MCF 10A (cell line): ENCODE data around the gene PFKM. TPM values are rescaled to one million over a fixed set of nuclear protein-coding genes. Genes with fewer than 3 reads are reported as not detected.

ENCODE experiments used
- BruUV-seq: library from RNA; stranded (reverse); fragments of 400-500 nt; replicated peaks from 2 replicates; lab custom pipeline; 2021; lab: Mats Ljungman, UMichigan
- CTCF ChIA-PET: fragments of 300-600 bp; sonication (Branson Sonifier 250); formaldehyde crosslinking; extraction: SDS; loops from one replicate; lab custom pipeline; 2021; ENCODE audit warnings: antibody characterized with exemption, inconsistent platforms; lab: Yijun Ruan, JAX
- POLR2A ChIA-PET: fragments of 300-600, 350-650 bp; sonication (Branson Sonifier 250); formaldehyde crosslinking; extraction: SDS; loops from one replicate; lab custom pipeline; 2020; ENCODE audit warnings: antibody characterized with exemption, inconsistent platforms; lab: Yijun Ruan, JAX
- DNase-seq: peaks from one replicate; pipeline ENCODE4 v3.0.0-alpha.2; 2018; ENCODE audit not compliant: unreplicated experiment
- H3K27ac Mint-ChIP-seq: one replicate; pipeline ENCODE4 v1.8.0; 2022; ENCODE audit warnings: mild to moderate bottlenecking, low read depth, mixed read lengths; ENCODE audit not compliant: unreplicated experiment
- H3K27me3 Mint-ChIP-seq: one replicate; pipeline ENCODE4 v1.8.0; 2022; ENCODE audit warnings: mixed read lengths; ENCODE audit not compliant: insufficient read depth, unreplicated experiment
- H3K36me3 Mint-ChIP-seq: one replicate; pipeline ENCODE4 v1.8.0; 2022; ENCODE audit warnings: mild to moderate bottlenecking, moderate library complexity, mixed read lengths; ENCODE audit not compliant: insufficient read depth, unreplicated experiment
- H3K4me1 Mint-ChIP-seq: one replicate; pipeline ENCODE4 v1.8.0; 2022; ENCODE audit warnings: mixed read lengths; ENCODE audit not compliant: insufficient read depth, unreplicated experiment
- H3K4me3 Mint-ChIP-seq: one replicate; pipeline ENCODE4 v1.8.0; 2022; ENCODE audit warnings: mild to moderate bottlenecking, moderate library complexity, mixed read lengths; ENCODE audit not compliant: unreplicated experiment
- H3K9me3 Mint-ChIP-seq: one replicate; pipeline ENCODE4 v1.8.0; 2022; ENCODE audit warnings: mixed read lengths; ENCODE audit not compliant: unreplicated experiment
- CTCF ChIP-seq: fragments of 200-600 bp; IDR thresholded peaks from one replicate; pipeline ENCODE4 v1.8.0; 2022; ENCODE audit warnings: antibody characterized with exemption, mild to moderate bottlenecking; ENCODE audit not compliant: unreplicated experiment
- intact Hi-C: fragments of 100-400 bp; cut with micrococcal nuclease; formaldehyde crosslinking; loops from 2 replicates; pipeline ENCODE4 v1.14.1; 2022
- microRNA-seq: library from miRNA; unstranded; fragments of <30 nt; microRNA quantifications from one replicate; pipeline ENCODE4 v1.2.0, GENCODE V29; 2022
- total RNA-seq: library from RNA; stranded (reverse); gene quantifications from 2 replicates; pipeline ENCODE4 v1.2.3, GENCODE V29; 2022

PFKM gene
- total RNA-seq, 1 experiment from 2014 or later: 69.3 TPM

DNA sequence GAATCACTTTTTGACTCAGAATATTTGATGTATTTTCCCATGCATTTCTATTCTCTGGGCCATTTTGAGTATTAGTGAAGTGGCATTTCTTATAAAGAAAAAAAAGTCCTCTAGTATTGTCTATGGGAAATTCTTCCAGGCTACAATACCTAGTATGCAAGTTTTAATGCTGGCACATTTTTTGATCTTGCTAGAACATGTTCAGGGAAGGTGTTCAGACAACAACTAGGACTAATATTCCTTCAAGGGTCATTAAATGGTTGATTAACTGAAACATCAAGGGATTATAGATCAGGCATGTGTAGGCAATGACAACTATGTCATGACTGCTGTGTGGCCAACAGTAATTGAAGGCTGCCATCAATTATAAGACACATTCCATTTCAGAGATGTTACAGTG is 71.9 kb downstream of the PFKM start:
- intact Hi-C loops: loop anchor here (5.0 kb wide), 1 partner anchor 426 kb away; no protein-coding TSS in a partner anchor
- DNase-seq: no peak
- ChIA-PET CTCF (interaction anchor here (0.6 to 2.5 kb wide), 2 partner anchors 15 to 292 kb away, joined by 3 to 15 read pairs; no protein-coding TSS in a partner anchor), POLR2A (no interaction called here)
- Mint-ChIP-seq H3K27me3 (peaks cover 65% of the 10 kb centered on the region), H3K36me3 (no peaks in the 10 kb centered on the region), H3K4me1 (no peaks in the 10 kb centered on the region), H3K4me3 (no peak overlapping the region), H3K9me3 (no peaks in the 10 kb centered on the region), H3K27ac (no peak overlapping the region)
- TF ChIP-seq CTCF: no peak
- no TSS peak for BruUV-seq

DNA sequence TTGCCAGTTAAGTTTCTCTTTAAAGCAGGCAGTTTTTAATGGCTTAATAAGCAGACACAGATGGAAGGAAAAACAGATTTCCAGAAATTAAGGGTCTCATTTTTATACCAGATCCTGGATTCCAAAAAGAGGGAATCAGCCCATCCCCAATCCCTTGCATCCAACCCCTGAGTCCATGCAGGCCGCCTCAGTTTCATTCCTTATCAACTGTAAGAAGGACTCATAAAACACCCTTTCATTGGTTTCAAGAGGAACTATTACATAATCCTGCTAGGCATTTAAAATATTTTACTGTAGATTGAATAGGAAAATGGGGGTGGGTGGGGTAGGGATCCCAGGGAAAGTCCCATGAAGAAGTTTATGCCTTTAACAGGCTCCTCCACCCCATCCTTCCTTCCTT is 73.7 kb downstream of the PFKM start:
- no TSS peak for BruUV-seq
- H3K36me3 Mint-ChIP-seq: no peaks in the 10 kb centered on the region
- no peak for TF ChIP-seq CTCF
- no peak overlapping the region for H3K4me3 Mint-ChIP-seq
- H3K9me3 Mint-ChIP-seq: no peaks in the 10 kb centered on the region
- peaks cover 53% of the 10 kb centered on the region for H3K27me3 Mint-ChIP-seq
- POLR2A ChIA-PET: interaction anchor here (0.6 kb wide), 2 partner anchors 22 to 765 kb away, joined by 3 read pairs; no protein-coding TSS in a partner anchor
- no peak overlapping the region for H3K27ac Mint-ChIP-seq
- peaks cover 7% of the 10 kb centered on the region for H3K4me1 Mint-ChIP-seq
- CTCF ChIA-PET: interaction anchor here (0.6 kb wide), 1 partner anchor 427 kb away, joined by 4 read pairs; no protein-coding TSS in a partner anchor
- no peak for DNase-seq
- intact Hi-C loops: loop anchor here (5.0 kb wide), 1 partner anchor 424 kb away; no protein-coding TSS in a partner anchor

GRCh38 chr12:48193623-48194022 is 74.5 kb downstream of the PFKM start:
- Mint-ChIP-seq H3K27me3 (peaks cover 53% of the 10 kb centered on the region), H3K4me1 (peaks cover 7% of the 10 kb centered on the region), H3K4me3 (no peak overlapping the region), H3K36me3 (no peaks in the 10 kb centered on the region), H3K9me3 (no peaks in the 10 kb centered on the region), H3K27ac (no peak overlapping the region)
- no peak for DNase-seq
- ChIA-PET CTCF (interaction anchor here (0.6 to 1.0 kb wide), 3 partner anchors 11 to 489 kb away, joined by 3 to 6 read pairs (median 4); no protein-coding TSS in a partner anchor), POLR2A (interaction anchor here (0.6 kb wide), 3 partner anchors 22 to 132 kb away, joined by 3 read pairs; no protein-coding TSS in a partner anchor)
- TF ChIP-seq CTCF: no peak
- intact Hi-C loops: loop anchor here (5.0 kb wide), 1 partner anchor 424 kb away; no protein-coding TSS in a partner anchor
- BruUV-seq: no TSS peak

GRCh38 chr12:48194799-48195201 is 75.6 kb downstream of the PFKM start:
- H3K27me3 Mint-ChIP-seq: peaks cover 52% of the 10 kb centered on the region
- TF ChIP-seq CTCF: no peak
- H3K27ac Mint-ChIP-seq: no peak overlapping the region
- DNase-seq: no peak
- no peak overlapping the region for H3K4me3 Mint-ChIP-seq
- intact Hi-C loops: loop anchor here (5.0 kb wide), 1 partner anchor 423 kb away; no protein-coding TSS in a partner anchor
- CTCF ChIA-PET: interaction anchor here (1.4 kb wide), 1 partner anchor 10 kb away, joined by 3 read pairs; no protein-coding TSS in a partner anchor
- H3K9me3 Mint-ChIP-seq: no peaks in the 10 kb centered on the region
- peaks cover 7% of the 10 kb centered on the region for H3K4me1 Mint-ChIP-seq
- H3K36me3 Mint-ChIP-seq: no peaks in the 10 kb centered on the region
- BruUV-seq: no TSS peak
- POLR2A ChIA-PET: no interaction called here

Small RNAs within 50 kb of the gene (microRNA-seq; reads per million reads assigned to microRNA genes)
- gene MIR6505: 1.2 reads per million

Other genes starting within 250 kb of the PFKM start
- gene VDR, start 214.4 kb upstream of the PFKM start, total RNA-seq: 22.3 and 23.4 TPM in 2 replicates
- 39.0 and 50.0 TPM in 2 replicates for gene TMEM106C, start 155.8 kb upstream of the PFKM start, total RNA-seq
- 0.12 TPM in 1 of 2 replicates, not detected in the other for gene COL2A1, start 114.9 kb upstream of the PFKM start, total RNA-seq
- gene SENP1, start 13.3 kb upstream of the PFKM start, total RNA-seq: 21.7 and 24.5 TPM in 2 replicates
- 23.0 and 24.0 TPM in 2 replicates for gene ASB8, start 38.2 kb downstream of the PFKM start, total RNA-seq
- gene CCDC184, start 64.3 kb downstream of the PFKM start, total RNA-seq: not detected in 2 replicates
- not detected in 2 replicates for gene OR10AD1, start 83.9 kb downstream of the PFKM start, total RNA-seq
- 10.0 and 12.0 TPM in 2 replicates for gene ZNF641, start 231.6 kb downstream of the PFKM start, total RNA-seq